Stimulated activated CD8-positive, alpha-beta memory T cell treated with anti-CD3 and anti-CD28 coated beads, Interleukin-7, amount 100 ng/mL, for 1 hour (primary cell): ENCODE measurements around the gene ZC3H4.

Source experiments
- DNase-seq, 2 donors: peaks; one replicate each; pipeline ENCODE4 v3.0.0-alpha.2; 2020; ENCODE audit warnings: low read depth in 2 of 2

ZC3H4 gene

DNA sequence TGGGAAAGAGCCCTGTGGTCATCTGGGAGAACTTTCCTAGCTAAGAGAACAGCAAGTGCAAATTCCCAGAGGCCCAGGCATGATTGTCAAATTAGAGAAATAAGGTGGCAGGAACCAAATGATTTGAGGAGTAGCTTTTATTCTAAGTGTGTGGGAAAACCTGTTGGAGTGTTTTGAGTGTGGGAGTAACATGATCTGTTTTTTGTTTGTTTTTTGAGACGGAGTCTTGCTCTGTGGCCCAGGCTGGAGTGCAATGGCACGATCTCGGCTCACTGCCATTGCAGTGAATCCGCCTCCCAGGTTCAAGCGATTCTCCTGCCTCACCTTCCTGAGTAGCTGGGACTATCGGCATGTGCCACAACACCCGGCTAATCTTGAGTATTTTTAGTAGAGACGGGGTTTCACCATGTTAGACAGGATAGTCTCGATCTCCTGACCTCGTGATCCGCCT, 19.5 kb upstream of the ZC3H4 start:
- no peak for DNase-seq

DNA sequence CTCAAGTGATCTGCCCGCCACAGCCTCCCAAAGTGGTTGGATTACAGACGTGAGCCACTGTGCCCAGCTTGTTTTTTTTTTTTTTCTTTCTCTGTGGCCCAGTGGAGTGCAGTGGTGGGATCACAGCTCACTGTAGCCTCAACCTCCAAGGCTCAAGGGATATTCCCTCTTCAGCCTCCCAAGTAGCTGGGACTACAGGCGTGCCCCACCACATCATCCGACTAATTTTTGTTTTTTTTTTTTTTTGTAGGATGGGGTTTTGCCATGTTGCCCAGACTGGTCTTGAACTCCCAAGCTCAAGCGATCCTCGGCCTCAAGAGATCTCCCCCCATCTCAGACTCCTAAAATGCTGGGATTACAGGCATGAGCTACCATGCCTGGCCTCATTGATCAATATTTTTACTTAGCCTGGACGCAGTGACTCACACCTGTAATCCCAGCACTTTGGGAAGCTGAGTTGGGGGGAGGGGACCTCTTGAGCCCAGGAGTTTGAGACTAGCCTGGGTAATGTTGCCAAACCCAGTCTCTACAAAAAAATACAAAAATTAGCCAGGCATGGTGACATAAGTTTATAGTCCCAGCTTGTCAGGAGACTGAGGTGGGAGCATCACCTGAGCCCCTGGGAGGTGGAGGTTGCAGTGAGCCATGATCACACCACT, 18.7 kb upstream of the ZC3H4 start:
- no peak for DNase-seq

DNA sequence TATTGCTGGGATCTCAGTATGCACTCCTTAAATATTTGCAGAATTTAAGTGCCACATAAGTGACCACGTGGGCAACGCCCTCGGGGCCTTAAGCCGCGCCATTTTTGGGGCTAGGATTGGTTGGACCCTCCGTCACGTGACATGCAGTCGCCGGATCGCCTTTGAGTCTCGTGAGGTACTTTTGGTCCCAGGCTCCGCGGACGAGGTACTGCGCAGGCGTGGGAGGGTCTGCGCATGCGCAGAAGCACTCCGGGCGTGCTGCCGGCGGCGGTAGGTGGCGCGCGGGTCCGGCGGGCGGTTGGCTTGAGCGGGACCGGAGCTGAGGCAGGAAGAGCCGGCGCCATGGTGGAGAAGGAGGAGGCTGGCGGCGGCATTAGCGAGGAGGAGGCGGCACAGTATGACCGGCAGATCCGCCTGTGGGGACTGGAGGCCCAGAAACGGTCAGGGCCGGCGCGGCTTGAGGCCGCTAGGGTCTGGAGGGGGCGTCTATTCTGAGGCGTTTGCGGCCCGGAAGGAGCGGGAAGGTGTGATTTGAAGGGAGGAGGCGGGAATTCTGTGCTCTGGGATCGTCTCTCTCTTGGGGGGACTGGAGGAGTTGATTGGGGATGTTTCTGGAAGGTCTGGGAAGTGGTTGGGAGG, 17.1 kb upstream of the ZC3H4 start, which contains the start of gene SAE1:
Gene SAE1 (plus strand): TSS at position 247 of the 639 bp plus-strand sequence. CDS start 96 bp downstream, at position 343.
- peak; percentile 78 to 90 for DNase-seq

DNA sequence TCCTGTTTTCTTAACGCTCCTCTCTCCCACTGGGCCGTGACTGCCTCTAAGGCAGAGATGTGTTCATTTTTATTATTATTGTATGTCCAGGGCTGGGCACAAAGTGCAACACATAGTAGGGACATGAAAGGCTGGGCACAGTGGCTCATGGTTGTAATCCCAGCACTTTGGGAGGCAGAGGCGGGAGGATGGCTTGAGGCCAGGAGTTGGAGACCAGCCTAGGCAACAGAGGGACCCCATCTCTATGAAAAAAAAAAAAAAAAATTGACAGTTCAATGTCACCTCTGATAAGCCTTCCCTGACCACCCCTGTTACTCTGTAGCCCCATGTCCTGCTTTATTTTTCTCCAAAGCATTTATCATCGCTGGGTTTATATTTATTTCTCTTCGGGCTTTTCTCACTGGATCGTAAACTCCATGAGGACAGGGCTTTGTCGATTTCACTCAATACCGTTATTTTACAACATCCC, 16.6 kb upstream of the ZC3H4 start:
- DNase-seq = no peak

DNA sequence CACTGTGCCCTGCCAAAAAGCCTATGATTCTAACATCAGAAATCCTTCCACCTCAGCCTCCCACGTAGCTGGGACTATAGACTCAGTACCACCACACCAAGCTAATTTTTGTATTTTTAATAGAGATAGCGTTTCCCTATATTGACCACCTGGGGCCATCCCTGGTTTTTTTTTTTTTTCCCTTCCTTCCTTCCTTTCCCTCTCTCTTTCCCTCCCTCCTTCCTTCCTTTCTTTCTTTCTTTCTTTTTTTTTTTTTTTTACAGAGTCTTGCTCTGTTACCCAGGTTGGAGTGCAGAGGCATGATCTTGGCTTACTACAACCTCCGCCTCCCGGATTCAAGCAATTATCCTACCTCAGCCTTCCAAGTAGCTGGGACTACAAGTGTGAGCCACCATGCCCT, 16.0 kb upstream of the ZC3H4 start:
- no peak for DNase-seq

DNA sequence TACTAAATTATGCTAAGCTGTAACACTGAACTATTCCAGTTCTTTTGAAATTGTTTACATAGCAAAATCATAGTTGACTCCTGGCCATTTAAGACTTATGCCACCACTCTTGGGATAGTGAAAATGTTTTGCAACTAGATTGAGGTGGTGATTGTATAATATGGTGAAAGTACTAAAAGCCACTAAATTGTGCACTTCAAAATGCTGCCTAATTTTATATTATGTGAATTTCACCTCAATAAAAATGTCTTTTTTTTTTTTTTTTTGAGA, 12.0 kb upstream of the ZC3H4 start:
- no peak for DNase-seq

DNA sequence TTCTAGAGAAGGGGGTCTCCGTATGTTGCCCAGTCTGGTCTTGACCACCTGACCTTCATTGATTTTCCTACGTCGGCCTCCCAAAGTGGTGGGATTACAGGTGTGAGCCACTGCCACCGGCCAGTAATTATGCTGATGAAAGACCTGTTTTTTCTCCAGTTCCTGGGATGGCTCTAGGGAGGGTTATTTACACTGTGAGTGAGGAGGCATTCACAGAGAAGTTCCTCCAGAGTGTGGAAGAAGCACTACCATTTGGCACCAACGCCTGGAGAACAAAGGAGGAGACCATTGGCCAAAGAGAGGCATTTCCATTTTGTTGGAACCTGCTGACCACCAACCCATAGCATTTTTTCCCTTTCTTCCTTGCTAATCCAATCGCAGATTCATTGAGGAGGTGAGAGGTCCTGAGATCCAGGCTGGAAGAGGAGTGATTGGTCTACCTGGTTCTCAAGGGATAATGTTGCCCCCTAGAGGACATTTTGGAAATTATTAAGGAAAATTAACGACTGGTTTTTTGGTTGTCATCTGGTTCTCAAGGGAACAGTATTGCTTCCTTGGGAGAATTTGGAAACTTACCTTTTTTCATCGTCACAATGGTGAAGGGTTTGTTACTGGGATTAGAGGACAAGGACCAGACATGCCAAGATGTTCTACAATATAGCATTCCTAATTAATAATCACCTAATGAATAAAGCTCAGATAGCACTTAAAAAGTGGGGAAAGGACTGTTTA, 11.5 kb upstream of the ZC3H4 start:
- DNase-seq = no peak

DNA sequence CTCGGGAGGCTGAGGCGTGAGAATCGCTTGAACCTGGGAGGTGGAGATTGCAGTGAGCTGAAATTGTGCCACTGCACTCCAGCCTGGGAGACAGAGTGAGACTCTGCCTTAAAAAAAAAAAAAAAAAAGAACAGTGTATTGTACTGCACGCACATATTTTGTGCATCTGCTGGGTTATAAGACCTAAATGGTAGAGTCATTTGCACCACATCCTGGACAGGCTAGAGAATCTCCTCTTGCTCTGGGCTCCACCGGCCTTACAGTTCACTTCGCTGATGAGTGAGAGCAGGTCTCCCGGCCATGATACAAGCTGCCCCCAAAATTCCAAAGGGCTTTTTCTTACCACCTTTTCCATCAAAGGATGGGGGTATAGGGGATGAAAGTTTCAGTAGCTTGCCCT, 9.8 kb upstream of the ZC3H4 start:
- DNase-seq = no peak

DNA sequence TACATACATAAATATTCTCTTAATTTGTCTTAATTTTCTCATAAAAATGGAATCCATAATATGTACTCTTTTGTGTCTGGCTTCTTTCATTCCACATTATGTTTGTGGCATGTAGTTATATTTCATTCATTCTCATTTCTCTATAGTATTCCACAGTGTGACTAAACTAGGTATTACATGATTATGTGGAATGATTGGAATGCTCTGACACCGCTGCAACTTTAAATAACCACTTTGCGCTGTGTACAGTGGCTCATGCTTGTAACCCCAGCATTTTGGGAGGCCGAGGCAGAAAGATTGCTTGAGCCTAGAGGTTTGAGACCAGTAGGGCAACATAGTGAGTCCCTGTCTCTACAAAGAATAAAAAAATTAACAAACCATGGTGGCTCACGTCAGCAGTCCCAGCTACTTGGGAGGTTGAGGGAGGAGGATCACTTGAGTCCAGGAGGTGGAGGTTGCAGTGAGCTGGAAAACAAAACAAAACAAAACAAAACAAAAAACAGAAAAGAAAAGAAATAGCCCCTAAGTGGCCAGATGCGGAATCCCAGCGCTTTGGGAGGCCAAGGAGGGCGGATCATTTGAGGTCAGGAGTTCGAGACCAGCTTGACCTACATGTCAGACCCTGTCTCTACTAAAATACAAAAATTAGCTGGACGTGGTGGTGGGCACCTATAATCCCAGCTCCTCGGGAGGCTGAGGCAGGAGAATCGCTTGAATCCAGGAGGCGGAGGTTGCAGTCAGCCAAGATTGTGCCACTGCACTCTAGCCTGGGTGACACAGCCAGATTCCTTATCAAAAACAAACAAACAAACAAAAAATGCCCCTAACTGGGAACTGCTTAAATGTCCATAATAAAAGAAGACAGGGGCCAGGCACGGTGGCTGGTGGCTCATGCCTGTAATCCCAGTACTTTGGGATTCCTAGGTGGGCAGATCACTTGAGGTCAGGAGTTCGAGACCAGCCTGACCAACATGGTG, 9.1 kb upstream of the ZC3H4 start:
- no peak for DNase-seq

DNA sequence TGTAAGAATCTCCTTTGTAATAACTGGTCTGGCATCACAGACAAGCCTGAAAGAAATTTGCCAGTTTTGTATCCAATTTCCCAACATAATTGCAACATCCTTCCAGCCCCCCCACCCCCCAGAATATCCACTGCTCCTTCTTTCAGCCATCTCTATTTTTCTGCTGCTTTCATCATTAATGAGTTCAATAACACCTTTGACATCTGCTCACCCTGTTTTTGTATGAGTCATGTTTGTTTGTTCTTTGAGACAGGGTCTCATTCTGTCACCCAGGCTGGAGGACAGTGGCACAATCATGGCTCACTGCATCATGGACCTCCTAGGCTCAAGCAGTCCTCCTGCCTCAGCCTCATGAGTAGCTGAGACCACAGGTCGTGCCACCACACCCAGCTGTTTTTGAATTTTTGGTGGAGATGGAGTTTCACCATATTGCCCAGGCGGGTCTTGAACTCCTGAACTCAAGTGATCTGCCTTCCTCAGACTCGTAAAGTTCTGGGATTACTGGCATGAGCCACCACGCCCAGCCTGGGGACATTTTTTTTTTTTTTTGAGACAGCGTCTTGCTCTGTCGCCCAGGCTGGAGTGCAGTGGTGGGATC, 7.0 kb upstream of the ZC3H4 start:
- no peak for DNase-seq

DNA sequence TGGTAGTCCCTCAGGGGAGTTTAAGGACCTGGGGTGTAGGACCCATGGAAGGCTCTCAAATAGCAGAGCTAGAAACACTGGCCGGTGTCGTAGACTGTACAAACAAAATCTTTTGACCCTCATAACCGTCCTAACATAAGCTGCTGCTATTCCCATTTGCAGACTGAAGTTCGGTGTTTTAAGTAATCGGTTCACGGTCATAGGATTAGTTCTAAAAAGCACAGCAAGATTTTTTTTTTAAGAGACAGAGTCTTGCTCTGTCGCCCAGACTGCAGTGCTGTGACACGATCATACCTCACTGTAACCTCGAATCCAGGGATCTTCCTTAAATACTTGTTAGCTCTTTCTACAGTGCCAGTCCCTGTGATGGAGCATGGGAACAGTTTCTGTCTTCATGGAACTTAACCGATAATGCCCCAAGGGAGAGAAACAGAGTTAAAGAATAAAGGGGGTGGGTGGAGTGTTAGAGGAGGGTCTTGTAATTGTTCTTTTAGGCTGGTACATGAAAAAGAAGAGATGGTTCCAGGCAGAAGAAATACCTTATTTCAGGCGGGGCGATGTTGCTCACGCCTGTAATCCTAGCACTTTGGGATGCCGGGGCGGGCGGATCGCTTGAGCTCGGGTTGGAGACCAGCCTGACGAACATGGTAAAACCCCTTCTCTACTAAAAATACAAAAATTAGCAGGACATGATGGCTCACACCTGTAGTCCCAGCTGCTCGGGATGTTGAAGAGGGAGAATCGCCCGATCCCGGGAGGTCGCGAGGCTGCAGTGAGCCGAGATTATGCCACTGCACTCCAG, 475 bp upstream of the ZC3H4 start:
- DNase-seq = no peak

DNA sequence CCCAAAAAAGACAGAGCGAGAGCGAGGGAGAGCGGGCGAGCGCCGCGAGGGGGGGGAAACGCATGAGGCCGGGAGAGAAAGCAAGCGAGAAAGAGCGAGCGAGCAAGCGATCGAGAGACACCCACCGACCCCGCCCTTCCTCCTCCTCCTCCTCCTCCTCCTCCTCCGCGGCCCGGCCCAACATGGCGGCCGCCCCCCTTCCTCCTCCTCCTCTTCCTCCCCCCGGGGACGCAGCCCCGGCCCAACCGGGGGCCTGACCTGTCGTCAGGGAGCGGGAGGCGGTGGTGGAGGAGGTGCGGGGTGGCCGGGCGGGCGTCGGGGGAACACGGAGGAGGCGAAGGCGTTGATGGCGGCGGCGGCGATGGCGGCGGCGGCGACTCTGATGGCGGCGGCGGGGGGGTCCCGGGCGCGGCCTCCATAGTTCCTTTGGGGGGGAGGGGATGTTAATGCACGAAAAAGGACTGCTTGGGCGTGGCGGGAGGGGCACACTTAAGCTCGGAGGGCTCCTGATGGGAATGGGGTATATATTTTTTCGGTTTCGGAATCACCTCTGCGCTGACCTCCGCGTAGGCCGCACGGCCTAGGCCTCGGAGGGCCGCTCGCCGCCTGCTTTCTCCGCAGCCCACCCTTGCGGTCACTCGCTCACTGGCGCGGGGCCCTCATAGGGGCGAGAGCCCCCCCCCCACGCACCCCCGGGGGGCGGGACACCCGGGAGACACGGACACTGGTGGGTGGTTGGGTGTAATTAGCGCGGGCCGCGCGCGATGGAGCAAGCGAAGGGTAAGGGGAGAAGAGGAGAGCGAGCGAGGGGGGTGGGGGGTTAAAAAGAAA, 1.2 kb downstream of the ZC3H4 start:
- peak; percentile 75 to 78 for DNase-seq

DNA sequence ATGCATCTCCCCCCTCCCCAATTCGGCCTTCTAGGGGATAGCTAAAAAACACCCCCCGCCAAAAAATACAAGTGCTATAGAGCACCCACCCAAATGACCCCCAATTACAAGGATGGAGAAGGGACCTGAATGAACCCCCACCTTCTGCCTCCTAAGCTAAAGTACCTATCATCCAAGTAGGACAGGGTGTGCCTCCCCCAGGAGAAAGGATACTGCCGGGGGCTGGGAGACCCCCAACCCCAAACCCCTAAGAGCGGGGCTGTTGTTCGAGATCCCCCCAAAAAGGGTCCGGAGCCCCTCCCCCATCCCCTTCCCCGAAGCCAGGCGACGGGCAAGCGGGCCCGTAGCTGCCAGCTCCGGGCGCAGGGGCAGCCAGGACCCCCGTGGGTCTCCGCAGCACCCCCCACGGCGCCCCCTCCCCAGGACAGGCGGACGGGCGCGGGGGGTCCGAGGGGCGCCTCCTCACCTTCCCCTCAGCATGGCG, 1.9 kb downstream of the ZC3H4 start:
- no peak for DNase-seq

DNA sequence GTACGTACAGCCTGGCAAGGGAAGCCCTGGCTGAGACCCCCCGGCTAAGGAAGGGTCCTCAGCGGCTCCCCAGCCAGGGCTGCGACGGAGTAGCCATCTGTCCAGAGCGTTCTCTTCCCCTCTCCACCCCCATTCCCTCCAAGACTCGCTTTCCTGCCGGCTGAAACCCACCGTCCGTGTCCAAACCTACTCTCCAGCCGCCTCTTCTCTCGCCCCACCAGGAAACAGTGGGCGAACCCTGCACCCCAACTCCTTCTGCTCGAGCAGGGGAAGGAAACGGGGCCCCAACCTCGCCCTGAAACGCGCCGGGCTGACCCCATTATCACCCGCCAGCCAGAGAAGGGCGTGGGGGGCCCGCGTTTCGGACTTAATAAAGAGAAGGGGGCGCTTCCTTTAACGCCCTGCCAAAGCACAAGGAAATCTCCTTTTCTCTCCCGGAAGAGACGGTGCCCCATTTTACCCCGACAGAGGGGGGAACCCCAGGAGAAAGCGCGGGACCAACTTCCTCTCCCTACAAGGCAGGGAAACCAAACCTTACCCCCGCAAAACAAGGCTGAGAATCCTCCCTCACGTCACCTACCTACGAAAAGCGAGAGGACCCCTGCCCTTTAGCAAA, 2.5 kb downstream of the ZC3H4 start:
- peak in 1 of 2 donors; percentile 6 for DNase-seq

DNA sequence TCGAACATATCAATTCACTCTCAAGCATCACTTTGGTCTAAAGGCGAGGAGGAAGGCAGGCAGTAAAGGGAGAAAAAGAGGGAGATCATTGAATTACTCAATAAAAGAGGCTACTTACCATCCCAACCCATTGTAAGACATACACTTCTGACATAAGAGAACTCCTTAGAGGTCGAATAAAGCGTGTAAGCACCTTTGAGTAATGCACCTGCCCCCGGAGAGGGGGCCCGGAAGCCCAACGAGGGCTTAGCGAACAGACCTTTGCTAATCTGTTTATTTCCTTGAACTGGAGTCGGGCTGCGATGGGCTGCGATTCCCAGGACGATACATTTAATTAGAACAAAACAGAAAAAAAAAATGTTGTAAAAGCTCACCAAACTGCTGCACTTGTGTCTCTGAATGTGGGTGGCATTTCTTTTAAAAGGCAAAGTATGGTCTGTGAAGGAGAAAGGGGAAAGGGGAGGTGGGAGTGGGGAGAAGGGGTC, 3.0 kb downstream of the ZC3H4 start:
- peak in 1 of 2 donors; percentile 12 for DNase-seq

DNA sequence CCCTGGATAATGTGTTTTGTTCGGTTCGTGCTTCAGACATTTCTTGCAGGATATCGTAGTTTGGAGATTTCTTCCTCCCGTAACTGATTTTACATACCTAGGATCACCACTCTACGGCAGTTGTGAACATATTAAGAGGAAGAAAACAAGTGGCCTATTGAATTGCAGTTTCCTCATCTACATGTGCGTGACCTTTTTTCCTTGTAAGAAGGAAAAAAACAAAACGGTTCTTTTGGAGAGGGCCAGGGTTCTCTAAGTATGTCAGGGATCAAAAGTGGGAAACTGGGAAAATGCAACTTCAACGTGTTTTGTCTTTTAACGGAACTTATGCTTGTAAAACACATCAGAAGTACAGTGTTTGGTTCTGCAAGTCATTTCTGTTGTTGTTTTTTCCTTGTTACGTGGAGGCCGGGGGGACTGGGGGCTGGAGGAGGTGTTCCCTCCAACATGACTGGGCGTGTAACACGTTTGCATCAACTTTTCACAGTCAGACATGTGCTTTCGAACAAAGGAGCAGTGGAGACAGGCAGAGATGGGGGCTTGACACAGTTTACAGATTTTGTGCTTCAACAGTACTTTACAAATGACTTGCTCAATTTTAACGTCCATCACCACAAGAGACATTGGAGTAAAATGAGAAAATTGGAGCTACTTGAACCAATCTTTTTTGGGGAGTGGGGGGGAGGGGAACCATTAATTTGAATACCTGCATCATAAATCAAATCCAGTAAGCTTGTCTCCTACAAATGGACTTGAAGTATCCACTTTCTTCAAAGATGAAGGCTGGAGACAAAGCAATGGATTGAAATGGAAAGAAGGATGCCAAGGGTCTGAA, 3.8 kb downstream of the ZC3H4 start:
- DNase-seq = no peak

DNA sequence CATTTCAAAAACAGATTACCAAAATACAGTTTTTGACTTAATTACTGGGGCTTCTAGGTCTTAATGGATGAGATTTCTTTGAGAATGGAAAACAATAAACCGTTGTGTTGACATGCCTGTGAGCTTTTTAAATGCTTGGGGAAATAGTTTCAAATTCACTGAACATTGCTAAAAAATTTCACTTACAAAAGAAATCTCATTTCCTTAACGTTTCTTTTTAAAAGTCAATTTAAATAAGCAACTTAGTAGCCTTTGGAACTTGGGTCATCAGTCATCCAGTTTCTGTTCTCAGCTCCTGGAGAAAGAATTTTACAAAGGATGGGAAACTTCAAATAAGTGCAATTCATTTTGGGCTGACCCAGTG, 4.4 kb downstream of the ZC3H4 start:
- DNase-seq = no peak
